Activated CD8-positive, alpha-beta memory T cell treated with anti-CD3 and anti-CD28 coated beads, Interleukin-2, amount 50 U/mL, for 1 hour (primary cell): ENCODE results near the gene CNIH1.
A peak's percentile ranks its signal among the peaks of the same experiment; 100 is the strongest.
"Not testable (repeated sequence)": the region's sequence is repeated elsewhere in the genome, so short reads cannot be mapped to it uniquely, and the experiment has no call there.

Source experiments
- DNase-seq: peaks from one replicate; pipeline ENCODE4 v3.0.0-alpha.2; 2020; ENCODE audit errors: extremely low read depth

The CNIH1 gene

GRCh38 chr14:54428527-54428926, 12.6 kb downstream of the CNIH1 start:
- no peak for DNase-seq

- DNase-seq = no peak
These were observed 13.3 kb downstream of the CNIH1 start for GRCh38 chr14:54427871-54428270.

- no peak for DNase-seq
These were observed 15.5 kb downstream of the CNIH1 start for GRCh38 chr14:54425537-54426274.

- DNase-seq = no peak
These were observed 16.1 kb downstream of the CNIH1 start for GRCh38 chr14:54425068-54425467.

GRCh38 chr14:54424479-54424901, 16.7 kb downstream of the CNIH1 start:
- no peak for DNase-seq

GRCh38 chr14:54423991-54424390, 17.2 kb downstream of the CNIH1 start:
- no peak for DNase-seq

- no peak for DNase-seq
These were observed 20.6 kb downstream of the CNIH1 start for GRCh38 chr14:54420478-54421142.

GRCh38 chr14:54411371-54411770, 29.8 kb downstream of the CNIH1 start:
- no peak for DNase-seq

- no peak for DNase-seq
These were observed 31.0 kb downstream of the CNIH1 start for GRCh38 chr14:54410215-54410614.

GRCh38 chr14:54403401-54404005, 37.7 kb downstream of the CNIH1 start:
- not testable (repeated sequence) for DNase-seq

GRCh38 chr14:54399560-54399959, 41.6 kb downstream of the CNIH1 start:
- no peak for DNase-seq

GRCh38 chr14:54396493-54397335, 44.5 kb downstream of the CNIH1 start, which contains the start of gene CDKN3:
Gene CDKN3 (plus strand): TSS chr14:54397007. CDS start chr14:54397069, 62 bp downstream.
- peak; percentile 91 for DNase-seq

- no peak for DNase-seq
These were observed 45.0 kb downstream of the CNIH1 start for GRCh38 chr14:54396183-54396492.

GRCh38 chr14:54395716-54396115, 45.5 kb downstream of the CNIH1 start:
- DNase-seq = no peak

GRCh38 chr14:54395284-54395683, 45.9 kb downstream of the CNIH1 start:
- DNase-seq = no peak

- no peak for DNase-seq
These were observed 46.6 kb downstream of the CNIH1 start for GRCh38 chr14:54394596-54394995.

- DNase-seq = not testable (repeated sequence)
These were observed 47.9 kb downstream of the CNIH1 start for GRCh38 chr14:54392986-54393884.

GRCh38 chr14:54392131-54392859, 48.9 kb downstream of the CNIH1 start:
- DNase-seq = no peak

GRCh38 chr14:54387328-54387727, 53.8 kb downstream of the CNIH1 start:
- DNase-seq = no peak

GRCh38 chr14:54385556-54385955, 55.6 kb downstream of the CNIH1 start:
- no peak for DNase-seq
